GM12875 (cell line): Measurements from ENCODE around the gene CTNNA3.

Experiments
- H3K4me3 ChIP-seq: one replicate; pipeline ENCODE4 v1.5.1; 2011; ENCODE audit warnings: low read depth, low read length, control low read depth
- TF ChIP-seq, protein P1 (sequence below): IDR thresholded peaks from 2 replicates; pipeline ENCODE4 v1.5.1; 2011; ENCODE audit warnings: low read depth, mild to moderate bottlenecking, control low read depth, inconsistent platforms, low read length, moderate library complexity, borderline replicate concordance; ENCODE audit not compliant: insufficient read depth

The CTNNA3 gene

DNA sequence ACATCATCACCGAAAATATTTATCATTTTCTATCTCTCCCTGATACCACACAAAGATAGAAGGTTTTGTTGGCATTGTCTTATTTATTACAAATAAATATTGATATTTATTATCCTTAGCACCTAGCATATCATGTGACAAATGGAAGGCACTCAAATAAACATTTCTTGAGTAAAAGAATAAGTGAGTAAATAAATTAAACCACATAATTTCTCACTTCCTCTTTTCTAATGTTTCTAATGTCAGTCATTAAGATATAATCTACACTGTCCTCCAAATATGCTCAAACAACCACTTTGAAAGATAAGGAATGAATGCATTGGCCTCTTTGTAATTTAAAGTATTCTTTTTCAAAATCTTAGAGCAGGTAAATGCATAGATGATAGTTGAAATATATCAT is 1797.9 kb downstream of the CTNNA3 start:
- no peak overlapping the region for H3K4me3 ChIP-seq
- TF ChIP-seq, protein P1, sequence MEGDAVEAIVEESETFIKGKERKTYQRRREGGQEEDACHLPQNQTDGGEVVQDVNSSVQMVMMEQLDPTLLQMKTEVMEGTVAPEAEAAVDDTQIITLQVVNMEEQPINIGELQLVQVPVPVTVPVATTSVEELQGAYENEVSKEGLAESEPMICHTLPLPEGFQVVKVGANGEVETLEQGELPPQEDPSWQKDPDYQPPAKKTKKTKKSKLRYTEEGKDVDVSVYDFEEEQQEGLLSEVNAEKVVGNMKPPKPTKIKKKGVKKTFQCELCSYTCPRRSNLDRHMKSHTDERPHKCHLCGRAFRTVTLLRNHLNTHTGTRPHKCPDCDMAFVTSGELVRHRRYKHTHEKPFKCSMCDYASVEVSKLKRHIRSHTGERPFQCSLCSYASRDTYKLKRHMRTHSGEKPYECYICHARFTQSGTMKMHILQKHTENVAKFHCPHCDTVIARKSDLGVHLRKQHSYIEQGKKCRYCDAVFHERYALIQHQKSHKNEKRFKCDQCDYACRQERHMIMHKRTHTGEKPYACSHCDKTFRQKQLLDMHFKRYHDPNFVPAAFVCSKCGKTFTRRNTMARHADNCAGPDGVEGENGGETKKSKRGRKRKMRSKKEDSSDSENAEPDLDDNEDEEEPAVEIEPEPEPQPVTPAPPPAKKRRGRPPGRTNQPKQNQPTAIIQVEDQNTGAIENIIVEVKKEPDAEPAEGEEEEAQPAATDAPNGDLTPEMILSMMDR, result no peak

DNA sequence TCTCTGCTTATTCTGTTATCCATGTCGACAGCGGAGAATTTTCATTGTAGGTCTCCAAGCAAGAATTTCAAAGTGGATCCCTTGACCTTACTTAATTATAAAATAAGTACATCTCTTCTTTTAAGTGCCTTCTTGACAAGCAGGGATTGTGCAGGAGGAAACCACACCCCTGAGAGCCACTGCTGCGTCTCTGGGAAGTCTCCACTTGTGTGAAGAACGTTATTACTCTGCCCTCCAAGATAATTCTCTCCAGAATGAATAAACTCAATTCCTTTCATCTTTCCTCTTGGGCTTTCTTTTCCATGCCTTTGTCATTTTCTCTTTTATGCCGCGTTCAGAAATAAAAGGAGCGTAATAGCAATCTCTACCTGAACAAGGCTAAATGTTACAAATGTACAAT is 1801.0 kb downstream of the CTNNA3 start:
- H3K4me3 ChIP-seq, result no peak overlapping the region
- TF ChIP-seq, protein P1, result no peak

DNA sequence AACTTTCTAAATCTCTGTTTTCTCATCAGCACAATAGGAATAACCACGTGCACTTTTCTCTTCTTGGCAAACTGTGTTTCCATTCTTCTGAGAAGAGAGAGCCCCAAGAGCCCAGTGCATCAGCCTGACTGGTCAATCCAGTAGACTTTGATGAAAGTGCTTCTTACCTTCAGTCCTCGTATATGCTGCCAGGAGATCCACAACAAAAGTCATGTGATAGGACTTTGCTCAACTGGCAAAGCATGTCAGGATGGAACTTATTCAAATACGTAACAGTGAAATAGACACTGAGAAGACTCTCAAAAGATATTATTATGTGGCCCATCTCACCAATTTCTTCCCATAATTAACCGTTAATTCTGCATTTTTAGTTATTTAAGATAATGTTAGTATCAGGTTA is 1801.6 kb downstream of the CTNNA3 start:
- H3K4me3 ChIP-seq, result no peak overlapping the region
- TF ChIP-seq, protein P1, result no peak

DNA sequence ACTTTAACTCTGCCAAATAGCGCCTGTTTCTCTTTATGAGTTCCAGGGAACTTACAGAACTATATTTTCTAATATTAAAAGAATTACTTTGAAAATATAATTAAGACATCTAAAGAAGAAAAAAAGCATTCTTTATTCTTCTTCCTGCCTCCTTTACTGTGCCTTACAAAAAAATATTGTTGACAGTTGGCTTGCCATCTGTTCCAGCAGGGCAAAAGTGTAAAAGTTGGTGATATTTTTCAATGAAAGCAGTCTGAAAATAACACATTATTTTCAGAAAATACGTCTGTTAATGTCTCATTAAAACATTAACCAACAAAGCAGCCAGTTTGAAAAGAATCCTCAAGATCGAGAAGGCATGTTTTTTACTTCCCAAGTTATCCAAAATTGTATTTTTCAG is 1802.3 kb downstream of the CTNNA3 start:
- H3K4me3 ChIP-seq, result no peak overlapping the region
- TF ChIP-seq, protein P1, result no peak

DNA sequence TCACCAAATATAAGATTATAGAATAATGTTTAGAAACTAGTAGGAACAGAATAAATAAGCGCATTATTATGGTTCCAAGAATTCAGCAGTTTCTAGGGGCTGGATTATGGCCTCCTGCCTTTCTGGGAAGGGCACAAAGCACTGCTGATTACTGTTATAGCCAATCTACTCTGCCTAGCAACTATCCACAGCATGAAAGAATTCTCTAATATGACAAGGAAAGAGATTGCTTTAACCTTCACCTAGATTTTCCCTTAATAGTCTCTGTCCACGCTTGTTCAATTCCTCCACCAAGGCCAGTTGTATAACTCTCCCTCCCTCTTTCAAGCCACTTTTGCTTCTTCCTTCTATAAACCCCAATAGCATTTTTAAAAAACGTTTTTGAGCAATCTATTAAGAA is 1803.7 kb downstream of the CTNNA3 start:
- no peak overlapping the region for H3K4me3 ChIP-seq
- TF ChIP-seq, protein P1, result no peak

DNA sequence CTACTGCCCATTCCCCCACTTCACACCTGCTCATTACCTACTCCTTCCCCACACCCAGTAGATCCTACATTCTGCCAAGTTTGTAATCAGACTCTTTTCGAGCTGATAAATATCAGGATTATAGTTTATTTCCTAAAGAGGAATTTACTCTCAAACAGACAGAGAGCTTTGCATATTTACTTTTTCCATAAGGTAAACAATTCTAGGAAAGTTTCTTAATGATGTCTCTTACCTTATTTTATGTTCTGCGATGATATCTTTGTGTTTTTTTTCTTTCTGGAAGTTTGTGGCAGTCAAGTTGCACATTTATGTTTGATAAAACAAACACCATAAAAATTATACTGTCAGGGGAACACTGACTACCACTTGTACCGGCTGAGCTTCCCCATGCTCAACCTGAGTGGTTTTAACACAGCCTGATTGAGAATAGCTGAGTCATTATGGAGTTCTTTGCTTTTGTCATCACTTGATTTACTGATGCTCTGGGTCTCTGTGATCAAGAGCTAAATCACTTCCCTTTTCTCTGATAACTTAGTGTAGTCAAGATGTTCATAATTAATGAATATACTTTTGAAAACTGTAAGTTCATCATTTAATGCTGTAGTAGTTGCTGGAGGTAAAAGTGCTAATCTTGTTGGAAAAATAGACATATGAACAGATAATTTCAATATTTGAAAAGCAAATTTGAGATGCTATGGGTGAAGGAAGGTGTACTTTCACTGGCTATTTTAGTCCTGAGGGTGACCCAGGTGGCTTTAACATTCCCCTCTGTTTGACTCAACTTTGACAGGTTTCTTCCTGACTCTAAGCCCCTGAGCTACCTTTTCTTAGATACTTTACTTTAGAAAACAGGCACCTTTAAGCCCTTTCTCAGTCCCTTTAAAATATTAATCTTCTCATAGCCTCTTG is 1804.7 kb downstream of the CTNNA3 start:
- peak overlapping the region; percentile 26 for H3K4me3 ChIP-seq
- TF ChIP-seq, protein P1, result no peak

DNA sequence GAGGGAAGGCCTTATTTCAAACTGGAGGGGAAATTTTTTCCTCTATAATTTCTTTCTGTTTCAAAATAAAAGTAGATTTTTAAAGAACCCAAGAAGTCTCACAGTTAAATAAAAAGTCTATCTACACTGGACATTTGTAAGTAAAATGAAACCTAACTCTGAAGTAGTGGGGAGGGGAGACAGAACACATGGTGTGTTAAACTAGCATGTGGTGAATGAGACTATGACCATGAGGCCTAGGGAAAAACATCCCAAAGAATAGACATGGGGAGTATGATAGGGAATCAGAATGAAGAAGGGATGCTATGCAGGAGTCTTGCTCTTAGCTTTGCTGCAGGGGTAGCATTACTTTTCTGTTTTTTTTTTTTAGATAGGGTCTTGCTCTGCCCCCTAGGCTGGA is 1831.5 kb downstream of the CTNNA3 start:
- TF ChIP-seq, protein P1, result no peak
- H3K4me3 ChIP-seq, result no peak overlapping the region
